Kidney epithelial cell (primary cell): ENCODE measurements around the gene IL17RD. TPM values are rescaled to one million over a fixed set of nuclear protein-coding genes. Genes with fewer than 3 reads are reported as not detected.
"Not testable (repeated sequence)": the region's sequence is repeated elsewhere in the genome, so short reads cannot be mapped to it uniquely, and the experiment has no call there.

ENCODE experiments used
- DNase-seq: peaks from one replicate; pipeline ENCODE4 v3.0.0-alpha.2; 2010; ENCODE audit warnings: low read depth
- H3K27me3 ChIP-seq: 2 replicates; pipeline ENCODE4 v1.6.0; 2011; ENCODE audit warnings: low read length; ENCODE audit not compliant: control insufficient read depth, insufficient read depth
- H3K36me3 ChIP-seq: 2 replicates; pipeline ENCODE4 v1.5.1; 2011; ENCODE audit warnings: low read length; ENCODE audit not compliant: control insufficient read depth, insufficient read depth
- H3K4me3 ChIP-seq: 2 replicates; pipeline ENCODE4 v1.5.1; 2011; ENCODE audit warnings: low read depth, mild to moderate bottlenecking, control low read depth, low read length
- total RNA-seq: library from RNA; depleted of rRNA; stranded (reverse); fragments of >200 nt; gene quantifications from 2 replicates; pipeline ENCODE4 v1.2.3, GENCODE V29; 2015
- TF ChIP-seq, protein P1 (sequence below): IDR thresholded peaks from 2 replicates; pipeline ENCODE4 v1.5.1; 2011; ENCODE audit warnings: mild to moderate bottlenecking, moderate library complexity, low read length, control low read depth, inconsistent platforms; ENCODE audit not compliant: insufficient read depth, poor library complexity, severe bottlenecking

IL17RD gene
- total RNA-seq, 1 donor from 2014 or later, result 25.7 TPM

DNA sequence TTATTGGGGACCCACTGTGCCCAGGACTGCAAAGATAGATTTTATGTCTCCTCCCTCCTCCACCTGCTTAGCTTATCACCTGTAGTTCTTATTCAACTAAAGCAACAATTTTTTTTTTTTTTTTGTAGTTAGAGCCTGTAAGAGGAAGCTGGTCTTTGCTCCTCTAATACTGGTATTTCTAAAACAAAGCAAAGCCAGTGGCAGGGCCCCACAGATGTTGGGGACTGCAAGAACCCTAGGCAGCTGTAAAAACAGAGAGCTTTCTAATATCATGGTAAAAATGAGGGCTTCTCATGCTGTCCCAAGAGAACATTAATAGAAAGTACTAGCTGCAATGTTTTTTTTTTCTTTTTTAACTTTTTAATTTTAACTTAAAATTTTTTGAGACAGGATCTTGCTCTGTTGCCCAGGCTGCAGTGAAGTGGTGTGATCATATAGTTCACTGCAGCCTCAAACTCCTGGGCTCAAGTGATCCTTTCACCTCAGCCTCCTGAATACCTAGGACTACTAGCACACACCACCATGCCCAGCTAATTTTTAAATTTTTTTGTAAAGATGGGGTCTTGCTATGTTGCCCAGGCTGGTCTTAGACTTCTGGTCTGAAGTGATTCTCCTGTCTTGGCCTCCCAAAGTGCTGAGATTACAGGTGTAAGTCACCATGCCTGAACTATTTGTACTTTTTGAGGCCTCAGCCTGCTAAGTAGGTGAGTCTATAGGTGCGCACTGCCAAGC lies 77.6 kb downstream of the IL17RD start:
- H3K4me3 ChIP-seq, result no peak overlapping the region
- no peak for DNase-seq
- no peaks in the 10 kb centered on the region for H3K36me3 ChIP-seq
- H3K27me3 ChIP-seq, result no peaks in the 10 kb centered on the region
- TF ChIP-seq, protein P1, sequence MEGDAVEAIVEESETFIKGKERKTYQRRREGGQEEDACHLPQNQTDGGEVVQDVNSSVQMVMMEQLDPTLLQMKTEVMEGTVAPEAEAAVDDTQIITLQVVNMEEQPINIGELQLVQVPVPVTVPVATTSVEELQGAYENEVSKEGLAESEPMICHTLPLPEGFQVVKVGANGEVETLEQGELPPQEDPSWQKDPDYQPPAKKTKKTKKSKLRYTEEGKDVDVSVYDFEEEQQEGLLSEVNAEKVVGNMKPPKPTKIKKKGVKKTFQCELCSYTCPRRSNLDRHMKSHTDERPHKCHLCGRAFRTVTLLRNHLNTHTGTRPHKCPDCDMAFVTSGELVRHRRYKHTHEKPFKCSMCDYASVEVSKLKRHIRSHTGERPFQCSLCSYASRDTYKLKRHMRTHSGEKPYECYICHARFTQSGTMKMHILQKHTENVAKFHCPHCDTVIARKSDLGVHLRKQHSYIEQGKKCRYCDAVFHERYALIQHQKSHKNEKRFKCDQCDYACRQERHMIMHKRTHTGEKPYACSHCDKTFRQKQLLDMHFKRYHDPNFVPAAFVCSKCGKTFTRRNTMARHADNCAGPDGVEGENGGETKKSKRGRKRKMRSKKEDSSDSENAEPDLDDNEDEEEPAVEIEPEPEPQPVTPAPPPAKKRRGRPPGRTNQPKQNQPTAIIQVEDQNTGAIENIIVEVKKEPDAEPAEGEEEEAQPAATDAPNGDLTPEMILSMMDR, result no peak

DNA sequence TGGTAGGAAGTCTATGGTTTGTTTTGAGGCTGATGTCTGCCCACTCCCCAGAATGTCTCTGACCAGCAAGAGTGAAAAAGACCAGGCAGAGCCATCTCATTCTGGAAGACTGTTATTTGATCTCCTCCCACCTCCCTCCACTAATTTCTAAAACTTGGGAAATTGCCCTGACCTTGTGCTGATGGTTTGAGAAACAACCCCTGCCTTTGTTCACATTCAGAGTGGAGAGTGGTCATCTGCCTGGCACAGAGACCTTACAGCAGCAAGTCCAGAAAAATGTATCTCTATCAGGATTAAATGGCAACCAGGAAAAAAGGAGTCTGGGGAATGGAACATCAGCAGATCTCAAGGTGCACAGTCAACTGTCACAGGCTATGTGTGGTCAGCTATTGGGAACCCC lies 79.0 kb downstream of the IL17RD start:
- TF ChIP-seq, protein P1, result no peak
- no peaks in the 10 kb centered on the region for H3K27me3 ChIP-seq
- no peak overlapping the region for H3K4me3 ChIP-seq
- DNase-seq, result no peak
- no peaks in the 10 kb centered on the region for H3K36me3 ChIP-seq

DNA sequence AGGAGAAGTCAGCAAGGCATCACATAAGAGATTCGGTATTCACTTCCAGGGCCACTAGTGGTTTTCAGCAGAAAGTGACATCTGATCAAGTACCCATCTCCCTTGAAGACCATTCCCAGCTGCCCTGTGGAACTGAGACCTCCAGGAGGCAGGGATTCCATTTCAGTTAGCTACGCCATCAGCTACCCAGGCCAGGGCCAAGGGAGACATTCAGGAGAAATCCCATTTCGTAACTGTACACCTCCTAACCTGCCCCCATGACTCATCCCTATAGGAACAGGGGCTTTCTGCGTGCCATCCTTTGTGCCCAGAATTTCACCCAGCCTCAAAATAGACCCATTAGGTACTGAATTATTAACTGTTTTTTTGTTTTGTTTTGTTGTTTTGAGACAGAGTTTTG lies 79.9 kb downstream of the IL17RD start:
- no peak overlapping the region for H3K4me3 ChIP-seq
- no peaks in the 10 kb centered on the region for H3K27me3 ChIP-seq
- no peaks in the 10 kb centered on the region for H3K36me3 ChIP-seq
- DNase-seq, result no peak
- TF ChIP-seq, protein P1, result no peak

DNA sequence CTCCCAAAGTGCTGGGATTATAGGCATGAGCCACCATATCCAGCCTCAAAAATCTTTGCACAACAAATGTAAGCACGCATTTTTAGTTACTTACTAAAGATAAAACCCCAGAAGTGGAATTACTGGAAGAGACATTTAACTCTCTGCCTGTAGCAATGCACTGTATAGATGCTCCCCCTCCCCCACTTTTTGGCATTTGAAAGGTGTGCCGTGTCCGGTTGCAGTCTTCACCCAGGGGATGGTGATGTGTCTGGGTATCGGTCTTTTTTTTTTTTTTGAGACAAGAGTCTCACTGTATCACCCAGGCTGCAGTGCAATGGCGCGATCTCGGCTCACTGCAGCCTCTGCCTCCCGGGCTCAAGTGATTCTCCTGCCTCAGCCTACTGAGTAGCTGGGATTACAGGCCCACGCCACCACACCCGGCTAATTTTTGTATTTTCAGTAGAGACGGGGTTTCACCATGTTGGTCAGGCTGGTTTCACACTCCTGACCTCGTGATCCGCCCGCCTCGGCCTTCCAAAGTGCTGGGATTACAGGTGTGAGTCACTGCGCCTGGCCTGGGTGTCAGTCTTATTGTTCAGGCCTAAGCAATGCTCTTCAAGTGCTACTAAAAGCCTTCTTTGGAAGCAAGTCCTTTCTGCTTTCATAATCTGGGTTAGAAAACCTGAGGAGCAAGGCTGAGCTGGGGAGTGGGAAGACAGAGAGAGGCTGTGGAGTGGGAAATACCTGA lies 81.7 kb downstream of the IL17RD start:
- H3K36me3 ChIP-seq, H3K4me3 ChIP-seq, DNase-seq, H3K27me3 ChIP-seq: not testable (repeated sequence)

DNA sequence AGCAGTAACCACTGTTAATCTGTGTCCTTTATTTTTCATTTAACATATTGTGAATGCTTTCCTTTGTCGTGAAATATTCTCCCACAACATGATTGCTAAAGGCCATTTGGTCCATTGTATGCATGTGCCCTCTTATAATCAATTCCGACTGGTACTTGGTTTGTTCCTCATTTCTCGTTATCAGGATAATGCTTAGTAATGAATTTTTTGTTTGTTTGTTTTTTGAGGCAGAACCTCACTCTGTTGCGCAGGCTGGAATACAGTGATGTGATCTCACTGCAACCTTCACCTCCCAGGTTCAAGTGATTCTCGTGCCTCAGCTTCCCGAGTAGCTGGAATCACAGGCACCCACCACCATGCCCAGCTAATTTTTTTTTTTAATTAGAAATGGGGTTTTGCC lies 82.7 kb downstream of the IL17RD start:
- TF ChIP-seq, protein P1, result no peak
- no peaks in the 10 kb centered on the region for H3K27me3 ChIP-seq
- H3K4me3 ChIP-seq, result no peak overlapping the region
- H3K36me3 ChIP-seq, result no peaks in the 10 kb centered on the region
- DNase-seq, result no peak

DNA sequence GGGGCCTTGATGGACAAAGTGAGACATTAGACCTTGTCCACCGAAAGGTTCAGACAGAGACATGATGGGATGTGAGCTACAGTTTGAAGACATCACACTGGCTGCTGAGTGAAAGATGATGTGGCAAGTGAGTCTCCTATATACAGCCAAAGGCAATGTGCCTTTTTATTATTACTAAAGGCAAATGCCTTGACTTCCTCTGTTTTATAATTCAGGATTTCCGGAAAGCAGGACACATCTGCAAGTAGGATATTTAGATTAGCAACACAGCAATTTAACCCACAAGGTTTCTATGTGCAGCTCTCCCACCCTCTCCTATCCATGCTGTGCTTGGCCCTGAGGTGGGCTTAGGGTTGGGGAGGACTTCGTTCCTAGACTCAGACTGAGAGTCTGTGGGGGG lies 84.0 kb downstream of the IL17RD start:
- Histone ChIP-seq H3K36me3 (no peaks in the 10 kb centered on the region), H3K27me3 (no peaks in the 10 kb centered on the region), H3K4me3 (no peak overlapping the region)
- DNase-seq, result no peak
- TF ChIP-seq, protein P1, result no peak
